ENCODE measurements around the gene ENC1.

GRCh38 chr5:74595143-74595925, 45.2 kb downstream of the ENC1 start:
- TF ChIP-seq, protein P1, sequence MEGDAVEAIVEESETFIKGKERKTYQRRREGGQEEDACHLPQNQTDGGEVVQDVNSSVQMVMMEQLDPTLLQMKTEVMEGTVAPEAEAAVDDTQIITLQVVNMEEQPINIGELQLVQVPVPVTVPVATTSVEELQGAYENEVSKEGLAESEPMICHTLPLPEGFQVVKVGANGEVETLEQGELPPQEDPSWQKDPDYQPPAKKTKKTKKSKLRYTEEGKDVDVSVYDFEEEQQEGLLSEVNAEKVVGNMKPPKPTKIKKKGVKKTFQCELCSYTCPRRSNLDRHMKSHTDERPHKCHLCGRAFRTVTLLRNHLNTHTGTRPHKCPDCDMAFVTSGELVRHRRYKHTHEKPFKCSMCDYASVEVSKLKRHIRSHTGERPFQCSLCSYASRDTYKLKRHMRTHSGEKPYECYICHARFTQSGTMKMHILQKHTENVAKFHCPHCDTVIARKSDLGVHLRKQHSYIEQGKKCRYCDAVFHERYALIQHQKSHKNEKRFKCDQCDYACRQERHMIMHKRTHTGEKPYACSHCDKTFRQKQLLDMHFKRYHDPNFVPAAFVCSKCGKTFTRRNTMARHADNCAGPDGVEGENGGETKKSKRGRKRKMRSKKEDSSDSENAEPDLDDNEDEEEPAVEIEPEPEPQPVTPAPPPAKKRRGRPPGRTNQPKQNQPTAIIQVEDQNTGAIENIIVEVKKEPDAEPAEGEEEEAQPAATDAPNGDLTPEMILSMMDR (IDR thresholded peaks at IDR 0.05; ENCODE audit: borderline replicate concordance, extremely low read depth, low read length, poor library complexity, severe bottlenecking), result no peak
- TF ChIP-seq EZH2 (IDR thresholded peaks at IDR 0.05; ENCODE audit: borderline replicate concordance, low read depth, low read length, severe bottlenecking), result no peak

Data from DND-41 (cell line).